ENCODE measurements around the gene FANCD2.

The FANCD2 gene

GRCh38 chr3:10115326-10116137 lies 89.3 kb downstream of the FANCD2 start, which contains the start of gene BRK1:
Gene BRK1, plus strand, starts transcription at chr3:10115675. Its CDS starts 27 bp downstream, at chr3:10115702.
- Histone ChIP-seq H3K4me3 (ENCODE audit: low read length) (peak within 1 kb of the TSS; percentile 99), H3K79me2 (ENCODE audit: low read length) (peaks cover 50% of the 10 kb centered on the region), H3K27me3 (replicated peaks; ENCODE audit: insufficient read depth, low read length) (no peaks in the 10 kb centered on the region), H3K9ac (ENCODE audit: low read length) (peak within 1 kb of the TSS; percentile 76), H4K20me1 (ENCODE audit: insufficient read depth, low read length) (no peaks in the 10 kb centered on the region), H3K36me3 (replicated peaks; ENCODE audit: insufficient read depth, low read length) (no peaks in the 10 kb centered on the region), H3K4me2 (ENCODE audit: low read depth, low read length) (peak within 1 kb of the TSS; percentile 87), H3K9me3 (replicated peaks; ENCODE audit: insufficient read depth, low read length) (no peaks in the 10 kb centered on the region), H3K9me2 (replicated peaks; ENCODE audit: insufficient read depth, low read length) (no peaks in the 10 kb centered on the region), H3K4me1 (ENCODE audit: low read length) (0 out of 2 replicates have a peak, but pooled peaks cover 3% of the 10 kb centered on the region), H3F3A (ENCODE audit: insufficient read depth, low read length) (no peaks in the 10 kb centered on the region), H3K27ac (ENCODE audit: low read length) (peak within 1 kb of the TSS; percentile 57; the same call in 1 of the 2 replicates), H2AFZ (ENCODE audit: low read length) (peak within 1 kb of the TSS; percentile 100)
- peak; percentile 97 for DNase-seq
- TF ChIP-seq CTCF (IDR thresholded peaks at IDR 0.05; ENCODE audit: low read length) (no peak), EZH2phosphoT487 (IDR thresholded peaks at IDR 0.05; ENCODE audit: low read length) (no peak), EZH2 (optimal IDR thresholded peaks at IDR 0.05; ENCODE audit: low read depth, low read length) (no peak)

- Histone ChIP-seq H3F3A (ENCODE audit: insufficient read depth, low read length) (no peaks in the 10 kb centered on the region), H3K27me3 (replicated peaks; ENCODE audit: insufficient read depth, low read length) (no peaks in the 10 kb centered on the region), H4K20me1 (ENCODE audit: insufficient read depth, low read length) (no peaks in the 10 kb centered on the region), H3K79me2 (ENCODE audit: low read length) (peaks cover 55% of the 10 kb centered on the region), H3K4me3 (ENCODE audit: low read length) (peak overlapping the region; percentile 99), H2AFZ (ENCODE audit: low read length) (peak overlapping the region; percentile 100), H3K9me2 (replicated peaks; ENCODE audit: insufficient read depth, low read length) (no peaks in the 10 kb centered on the region), H3K9me3 (replicated peaks; ENCODE audit: insufficient read depth, low read length) (no peaks in the 10 kb centered on the region), H3K4me2 (ENCODE audit: low read depth, low read length) (peak overlapping the region; percentile 87), H3K4me1 (ENCODE audit: low read length) (0 out of 2 replicates have a peak, but pooled peaks cover 3% of the 10 kb centered on the region), H3K36me3 (replicated peaks; ENCODE audit: insufficient read depth, low read length) (no peaks in the 10 kb centered on the region), H3K27ac (ENCODE audit: low read length) (peak overlapping the region; percentile 57; the same call in 1 of the 2 replicates), H3K9ac (ENCODE audit: low read length) (peak overlapping the region; percentile 76)
- no peak for TF ChIP-seq EZH2phosphoT487 (IDR thresholded peaks at IDR 0.05; ENCODE audit: low read length)
- no peak for TF ChIP-seq EZH2 (optimal IDR thresholded peaks at IDR 0.05; ENCODE audit: low read depth, low read length)
- TF ChIP-seq CTCF (IDR thresholded peaks at IDR 0.05; ENCODE audit: low read length), result no peak
- DNase-seq, result peak; percentile 9
Measured at GRCh38 chr3:10116138-10116460, 89.9 kb downstream of the FANCD2 start.

GRCh38 chr3:10116928-10117327 lies 90.7 kb downstream of the FANCD2 start:
- no peak overlapping the region for H2AFZ ChIP-seq (ENCODE audit: low read length)
- H3K4me2 ChIP-seq (ENCODE audit: low read depth, low read length), result peak overlapping the region; percentile 87; the same call in 1 of the 2 replicates
- 0 out of 2 replicates have a peak, but pooled peaks cover 3% of the 10 kb centered on the region for H3K4me1 ChIP-seq (ENCODE audit: low read length)
- no peaks in the 10 kb centered on the region for H4K20me1 ChIP-seq (ENCODE audit: insufficient read depth, low read length)
- no peaks in the 10 kb centered on the region for H3K36me3 ChIP-seq (replicated peaks; ENCODE audit: insufficient read depth, low read length)
- H3K9me3 ChIP-seq (replicated peaks; ENCODE audit: insufficient read depth, low read length), result no peaks in the 10 kb centered on the region
- H3K4me3 ChIP-seq (ENCODE audit: low read length), result 0 out of 2 replicates have a peak overlapping the region, but pooled peaks have one; percentile 99
- H3K9me2 ChIP-seq (replicated peaks; ENCODE audit: insufficient read depth, low read length), result no peaks in the 10 kb centered on the region
- no peak for DNase-seq
- peak overlapping the region; percentile 76; the same call in 1 of the 2 replicates for H3K9ac ChIP-seq (ENCODE audit: low read length)
- H3F3A ChIP-seq (ENCODE audit: insufficient read depth, low read length), result no peaks in the 10 kb centered on the region
- H3K27me3 ChIP-seq (replicated peaks; ENCODE audit: insufficient read depth, low read length), result no peaks in the 10 kb centered on the region
- no peak for TF ChIP-seq CTCF (IDR thresholded peaks at IDR 0.05; ENCODE audit: low read length)
- no peak for TF ChIP-seq EZH2 (optimal IDR thresholded peaks at IDR 0.05; ENCODE audit: low read depth, low read length)
- no peak for TF ChIP-seq EZH2phosphoT487 (IDR thresholded peaks at IDR 0.05; ENCODE audit: low read length)
- no peak overlapping the region for H3K27ac ChIP-seq (ENCODE audit: low read length)
- peaks cover 60% of the 10 kb centered on the region for H3K79me2 ChIP-seq (ENCODE audit: low read length)

All from MM.1S (cell line).